Heart left ventricle (tissue), 16 donors: ENCODE results near the gene RAI1. TPM values are rescaled to one million over a fixed set of nuclear protein-coding genes. Genes with fewer than 3 reads are reported as not detected.

Source experiments
- ATAC-seq, 4 donors: fragments of 200-7000 bp; cut with Tn5 transposase; one replicate each; pipeline ENCODE4 v1.9.1; 2020 to 2022; ENCODE audit warnings: moderate library complexity in 4 of 4, mild to moderate bottlenecking in 3 of 4, moderate number of reproducible peaks in 1 of 4
- DNase-seq, 5 donors: peaks; one replicate each; pipeline ENCODE4 v3.0.0-alpha.2; 2020
- H3K27ac ChIP-seq, 12 donors: fragments of 200-600 bp; sonication (generic) in 4 of 12; one replicate each; pipeline versions ENCODE4 v1.5.0 to v1.8.0; 2016 to 2022; ENCODE audit warnings: mild to moderate bottlenecking in 2 of 12
- H3K27me3 ChIP-seq, 9 donors: fragments of 200-600 bp; sonication (generic) in 2 of 9; one replicate each; pipeline versions ENCODE4 v1.5.1 to v1.8.0; 2016 to 2022; ENCODE audit warnings: mild to moderate bottlenecking in 3 of 9
- H3K36me3 ChIP-seq, 9 donors: fragments of 200-600 bp; sonication (generic) in 2 of 9; one replicate each; pipeline versions ENCODE4 v1.5.0 to v1.8.0; 2018 to 2022; ENCODE audit warnings: mild to moderate bottlenecking in 2 of 9
- H3K4me1 ChIP-seq, 12 donors: fragments of 200-600 bp; sonication (generic) in 4 of 12; one replicate each; pipeline versions ENCODE4 v1.5.0 to v1.8.0; 2016 to 2022; ENCODE audit warnings: mild to moderate bottlenecking in 3 of 12
- H3K4me3 ChIP-seq, 12 donors: fragments of 200-600 bp; sonication (generic) in 4 of 12; one replicate each; pipeline versions ENCODE4 v1.5.0 to v1.8.0; 2017 to 2022; ENCODE audit warnings: mild to moderate bottlenecking in 9 of 12, moderate library complexity in 4 of 12
- H3K9me3 ChIP-seq, 12 donors: fragments of 200-600 bp; sonication (generic) in 4 of 12; one replicate each; pipeline versions ENCODE4 v1.5.0 to v1.8.0; 2016 to 2022; ENCODE audit warnings: mild to moderate bottlenecking in 1 of 12
- CTCF ChIP-seq, 12 donors: fragments of 200-600 bp; sonication (generic) in 4 of 12; IDR thresholded peaks; one replicate each; pipeline versions ENCODE4 v1.5.0 to v1.8.0; 2018 to 2022; ENCODE audit warnings: antibody characterized with exemption in 12 of 12, mild to moderate bottlenecking in 5 of 12
- POLR2A ChIP-seq, 2 donors: fragments of 450-650 bp; IDR thresholded peaks; one replicate each; pipeline ENCODE4 v1.6.1; 2017; ENCODE audit warnings: antibody characterized with exemption in 2 of 2, mild to moderate bottlenecking in 2 of 2, moderate library complexity in 2 of 2
- WGBS, 4 donors: extraction: QIAGEN DNeasy Blood & Tissue Kit in 2 of 4; methylation state at CpG; one replicate each; pipeline versions ENCODE4 v1.1.5 to v1.1.7; 2013 to 2018; 5-methylcytosine and 5-hydroxymethylcytosine counted together
- intact Hi-C, 10 donors: fragments of 100-400 bp; cut with DNase I; formaldehyde crosslinking; loops; one replicate each; pipeline versions ENCODE4 v1.11.1 to v1.14.2; 2022
- polyA plus RNA-seq, 2 donors: library from polyadenylated mRNA; stranded (reverse); fragments of 200-250 nt; gene quantifications; one replicate each; pipeline ENCODE4 v1.2.3, GENCODE V29; 2013
- total RNA-seq, 9 donors: library from RNA; depleted of rRNA in 2 of 9; stranded (reverse); fragments of >200 nt in 2 of 9; fragmentation: NEBNext Ultra II Directional in 3 of 9; extraction: Animal tissue kit (Norgen Biotek cat#: 25700) in 3 of 9; gene quantifications; one replicate each; pipeline versions ENCODE4 v1.1.0 to v1.2.4, GENCODE V29; 2016 to 2023
- donor health status: ischemic (EF 13 %, LVEDD 7.1; RV severe dilation, severe dysfunction).
- donor health status: healthy with polysubstance abuse.
- donor health status: DM: no; HTN: yes; CAD: no.
- donor health status: DM: no; HTN: no; CAD: no.
- donor health status: ischemic (EF 25% LVEDD 6.9; RV normal size, moderate dysfunction).
- donor health status: ischemic (EF 25% LVEDD 5.7; RV mildly dilated, moderate dysfunction).
- donor health status: healthy.
- donor health status: DM: yes; HTN: yes; CAD: no.
- donor health status: ischemic (EF 35%, LVEDD 5.7; RV mildly dilated, moderate dysfunction).
- donor health status: nonischemic (EF 11% LVEDD 7.7; RV severe dilation, severe dysfunction).
- donor health status: DM: yes; HTN: yes; CAD: no.
- donor health status: PGD.
- donor health status: ischemic (EF 29% LVEDD 5.4; RV normal size, mild dysfunction).
- donor health status: nonischemic (EF 23%, LVEDD 6.1; RV moderate dilation, normal function).

Gene RAI1
- total and polyA plus RNA-seq, 11 donors = 15.1 to 37.2 (median 20.8) TPM

- WGBS, 4 donors = 78 to 84% (median 81%) methylated on average over 5 to 10 of the region's 10 CpGs
- Histone ChIP-seq H3K4me3 (no peak overlapping the region), H3K9me3 (no peaks in the 10 kb centered on the region), H3K36me3 (peaks cover 0 to 75% (median 36%) of the 10 kb centered on the region in 9 donors), H3K27me3 (no peaks in the 10 kb centered on the region), H3K27ac (peak overlapping the region in 1 of 12 donors; percentile 81), H3K4me1 (peaks cover 11 to 79% (median 34%) of the 10 kb centered on the region in 12 donors)
- intact Hi-C loops = loop anchor here in 3 of 10 donors (10.0 kb wide), 3 partner anchors 97 to 217 kb away; partner anchors contain the start of genes ATPAF2 (in 2 of the 3) and GID4 (in 2 of the 3)
- no peak for TF ChIP-seq CTCF (IDR thresholded peaks at IDR 0.05)
- TF ChIP-seq POLR2A (IDR thresholded peaks at IDR 0.05) = no peak
- ATAC-seq (no peak), DNase-seq (no peak)
These were observed 136.3 kb downstream of the RAI1 start for GRCh38 chr17:17817552-17817947.

GRCh38 chr17:17818088-17818526 is 136.8 kb downstream of the RAI1 start:
- no peak for ATAC-seq
- intact Hi-C loops = loop anchor here in 3 of 10 donors (10.0 kb wide), 3 partner anchors 97 to 217 kb away; partner anchors contain the start of genes ATPAF2 (in 2 of the 3) and GID4 (in 2 of the 3)

GRCh38 chr17:17819111-17819510 is 137.9 kb downstream of the RAI1 start:
- H3K27ac ChIP-seq = no peak overlapping the region
- H3K36me3 ChIP-seq = peaks cover 0 to 60% (median 30%) of the 10 kb centered on the region in 9 donors
- peaks cover 21 to 78% (median 37%) of the 10 kb centered on the region in 12 donors for H3K4me1 ChIP-seq
- no peak for TF ChIP-seq POLR2A (IDR thresholded peaks at IDR 0.05)
- TF ChIP-seq CTCF (IDR thresholded peaks at IDR 0.05) = no peak
- no peaks in the 10 kb centered on the region for H3K27me3 ChIP-seq
- intact Hi-C loops = loop anchor here in 3 of 10 donors (10.0 kb wide), 3 partner anchors 96 to 216 kb away; partner anchors contain the start of genes ATPAF2 (in 2 of the 3) and GID4 (in 2 of the 3)
- 82 to 89% (median 85%) methylated on average over 5 to 12 of the region's 12 CpGs for WGBS, 4 donors
- H3K4me3 ChIP-seq = no peak overlapping the region
- DNase-seq = no peak
- no peak for ATAC-seq
- no peaks in the 10 kb centered on the region for H3K9me3 ChIP-seq

More at GRCh38 chr17:17818088-17818526, 136.8 kb downstream of the RAI1 start:
- Histone ChIP-seq H3K4me3 (no peak overlapping the region), H3K27me3 (no peaks in the 10 kb centered on the region), H3K36me3 (peaks cover 0 to 70% (median 35%) of the 10 kb centered on the region in 9 donors), H3K4me1 (peaks cover 17 to 81% (median 39%) of the 10 kb centered on the region in 12 donors), H3K27ac (no peak overlapping the region), H3K9me3 (no peaks in the 10 kb centered on the region)
- WGBS, 4 donors = 80 to 88% (median 84%) methylated on average over 10 of the region's 10 CpGs
- no peak for DNase-seq
- no peak for TF ChIP-seq CTCF (IDR thresholded peaks at IDR 0.05)
- TF ChIP-seq POLR2A (IDR thresholded peaks at IDR 0.05) = no peak

- DNase-seq (peak in 3 of 5 donors; percentile 61 to 84 (median 72)), ATAC-seq (peak in 1 of 4 donors; percentile 17)
- TF ChIP-seq CTCF (IDR thresholded peaks at IDR 0.05) = no peak
- TF ChIP-seq POLR2A (IDR thresholded peaks at IDR 0.05) = no peak
- no peaks in the 10 kb centered on the region for H3K9me3 ChIP-seq
- intact Hi-C loops = loop anchor here in 3 of 10 donors (10.0 kb wide), 3 partner anchors 95 to 215 kb away; partner anchors contain the start of genes ATPAF2 (in 2 of the 3) and GID4 (in 2 of the 3)
- 61 to 70% (median 64%) methylated on average over 10 to 12 of the region's 12 CpGs for WGBS, 4 donors
- peaks cover 22 to 78% (median 38%) of the 10 kb centered on the region in 12 donors for H3K4me1 ChIP-seq
- peaks cover 0 to 55% (median 30%) of the 10 kb centered on the region in 9 donors for H3K36me3 ChIP-seq
- H3K4me3 ChIP-seq = no peak overlapping the region
- no peaks in the 10 kb centered on the region for H3K27me3 ChIP-seq
- no peak overlapping the region for H3K27ac ChIP-seq
These were observed 138.3 kb downstream of the RAI1 start for GRCh38 chr17:17819561-17819995.
